K562 (cell line): ENCODE measurements around the gene TNKS2. TPM values are rescaled to one million over a fixed set of nuclear protein-coding genes. Genes with fewer than 3 reads are reported as not detected.

ENCODE experiments used
- ARID1B ChIP-seq: fragments of 450-650 bp; IDR thresholded peaks from 2 replicates; pipeline ENCODE4 v1.6.1; 2016; ENCODE audit warnings: antibody characterized with exemption, mild to moderate bottlenecking, inconsistent platforms
- ATF4 ChIP-seq: fragments of 450-650 bp; formaldehyde crosslinking; IDR thresholded peaks from 2 replicates; pipeline ENCODE4 v1.4.0; 2022; ENCODE audit warnings: mild to moderate bottlenecking, moderate library complexity
- BHLHE40 ChIP-seq: IDR thresholded peaks from 2 replicates; pipeline ENCODE4 v1.6.1; 2011; ENCODE audit warnings: low read length, improper control_type of control experiment
- CTBP1 ChIP-seq: fragments of 450-650 bp; IDR thresholded peaks from 2 replicates; pipeline ENCODE4 v1.6.1; 2016; ENCODE audit warnings: borderline replicate concordance
- GABPA ChIP-seq: fragments of 200-800 bp; sonication (Bioruptor generic); conservative IDR thresholded peaks from 2 replicates; pipeline ENCODE4 v1.6.1; 2016; ENCODE audit warnings: low read depth, missing genetic modification characterization, missing compliant biosample characterization
- HDAC6 ChIP-seq: IDR thresholded peaks from 2 replicates; pipeline ENCODE4 v1.6.1; 2012; ENCODE audit warnings: low read depth, mild to moderate bottlenecking, control low read depth, inconsistent platforms, low read length, moderate library complexity
- HLTF ChIP-seq: fragments of 450-650 bp; IDR thresholded peaks from 2 replicates; pipeline ENCODE4 v1.6.1; 2016
- HOMEZ ChIP-seq: fragments of 250-450 bp; sonication (Bioruptor Pico); IDR thresholded peaks from 2 replicates; pipeline ENCODE4 v1.4.0; 2020; ENCODE audit warnings: mild to moderate bottlenecking, moderate library complexity
- MTA3 ChIP-seq: fragments of 450-650 bp; formaldehyde crosslinking; IDR thresholded peaks from 2 replicates; pipeline ENCODE4 v1.6.1; 2017; ENCODE audit warnings: mild to moderate bottlenecking, borderline replicate concordance
- PHTF2 ChIP-seq: fragments of 250-450 bp; sonication (Bioruptor Pico); IDR thresholded peaks from 2 replicates; pipeline ENCODE4 v1.5.0; 2021; ENCODE audit warnings: mild to moderate bottlenecking
- RB1 ChIP-seq: fragments of 450-650 bp; IDR thresholded peaks from 2 replicates; pipeline ENCODE4 v1.6.1; 2017; ENCODE audit warnings: low read depth, mild to moderate bottlenecking
- TARDBP ChIP-seq: fragments of 450-650 bp; IDR thresholded peaks from 2 replicates; pipeline ENCODE4 v1.6.1; 2016
- ZBTB1 ChIP-seq: sonication (generic); formaldehyde crosslinking; IDR thresholded peaks from 2 replicates; pipeline ENCODE4 v1.8.1; 2023; ENCODE audit warnings: missing genetic modification reagents, low read depth, mild to moderate bottlenecking, borderline replicate concordance
- ZFX ChIP-seq: sonication (generic); formaldehyde crosslinking; IDR thresholded peaks from 2 replicates; pipeline ENCODE4 v1.8.0; 2022; ENCODE audit warnings: mild to moderate bottlenecking, missing genetic modification reagents, moderate library complexity
- ZNF282 ChIP-seq: sonication (generic); formaldehyde crosslinking; IDR thresholded peaks from 2 replicates; pipeline ENCODE4 v1.8.1; 2023; ENCODE audit warnings: missing genetic modification reagents
- ZNF707 ChIP-seq: fragments of 250-450 bp; sonication (Bioruptor Pico); conservative IDR thresholded peaks from 2 replicates; pipeline ENCODE4 v1.8.0; 2022; ENCODE audit warnings: inconsistent platforms, mild to moderate bottlenecking, moderate library complexity
- polyA plus RNA-seq, 8 experiments: library from polyadenylated mRNA; depleted of rRNA in 4 of 8; stranded (reverse) in 5 of 8; unstranded in 3 of 8; fragments of >200 nt; fragmentation: Nextera tagmentation in 2 of 8; fragmentation: Illumina TruSeq in 1 of 8; extraction: Ambion mirVana in 2 of 8; extraction: Trizol in 1 of 8; gene quantifications; 2 replicates each; pipeline versions ENCODE4 v1.2.1 to v1.2.3, GENCODE V29; 2011 to 2014; ENCODE audit warnings: inconsistent platforms in 1 of 8, missing spikeins in 1 of 8
- total RNA-seq, 7 experiments: library from RNA; depleted of rRNA in 6 of 7; stranded (reverse); fragments of >200 nt in 6 of 7; fragmentation: Illumina TruSeq in 2 of 7; extraction: Trizol in 2 of 7; gene quantifications; 2 replicates each; pipeline versions ENCODE4 v1.2.1 to v1.2.3, GENCODE V29; 2011 to 2021; ENCODE audit warnings: low replicate concordance in 1 of 7
- TF ChIP-seq, protein P1 (sequence below), 2 experiments: fragments of 450-650 bp; IDR thresholded peaks; 2 replicates each; pipeline ENCODE4 v1.6.1; 2018; ENCODE audit warnings: mild to moderate bottlenecking in 2 of 2, low read depth in 1 of 2; ENCODE audit not compliant: partially characterized antibody in 2 of 2
- TF ChIP-seq, protein P2 (sequence below): fragments of 450-650 bp; IDR thresholded peaks from 2 replicates; pipeline ENCODE4 v1.6.1; 2016; ENCODE audit warnings: low read depth, mild to moderate bottlenecking, moderate library complexity

Gene TNKS2
- total and polyA plus RNA-seq, 9 of the 15 experiments (the other 6 are each of a cell fraction or from before 2014, with no cell fraction given) = 3.5 to 19.8 (median 8.6) TPM

GRCh38 chr10:91797874-91798648 is at the start of gene TNKS2 (continued):
- TF ChIP-seq, protein P1, sequence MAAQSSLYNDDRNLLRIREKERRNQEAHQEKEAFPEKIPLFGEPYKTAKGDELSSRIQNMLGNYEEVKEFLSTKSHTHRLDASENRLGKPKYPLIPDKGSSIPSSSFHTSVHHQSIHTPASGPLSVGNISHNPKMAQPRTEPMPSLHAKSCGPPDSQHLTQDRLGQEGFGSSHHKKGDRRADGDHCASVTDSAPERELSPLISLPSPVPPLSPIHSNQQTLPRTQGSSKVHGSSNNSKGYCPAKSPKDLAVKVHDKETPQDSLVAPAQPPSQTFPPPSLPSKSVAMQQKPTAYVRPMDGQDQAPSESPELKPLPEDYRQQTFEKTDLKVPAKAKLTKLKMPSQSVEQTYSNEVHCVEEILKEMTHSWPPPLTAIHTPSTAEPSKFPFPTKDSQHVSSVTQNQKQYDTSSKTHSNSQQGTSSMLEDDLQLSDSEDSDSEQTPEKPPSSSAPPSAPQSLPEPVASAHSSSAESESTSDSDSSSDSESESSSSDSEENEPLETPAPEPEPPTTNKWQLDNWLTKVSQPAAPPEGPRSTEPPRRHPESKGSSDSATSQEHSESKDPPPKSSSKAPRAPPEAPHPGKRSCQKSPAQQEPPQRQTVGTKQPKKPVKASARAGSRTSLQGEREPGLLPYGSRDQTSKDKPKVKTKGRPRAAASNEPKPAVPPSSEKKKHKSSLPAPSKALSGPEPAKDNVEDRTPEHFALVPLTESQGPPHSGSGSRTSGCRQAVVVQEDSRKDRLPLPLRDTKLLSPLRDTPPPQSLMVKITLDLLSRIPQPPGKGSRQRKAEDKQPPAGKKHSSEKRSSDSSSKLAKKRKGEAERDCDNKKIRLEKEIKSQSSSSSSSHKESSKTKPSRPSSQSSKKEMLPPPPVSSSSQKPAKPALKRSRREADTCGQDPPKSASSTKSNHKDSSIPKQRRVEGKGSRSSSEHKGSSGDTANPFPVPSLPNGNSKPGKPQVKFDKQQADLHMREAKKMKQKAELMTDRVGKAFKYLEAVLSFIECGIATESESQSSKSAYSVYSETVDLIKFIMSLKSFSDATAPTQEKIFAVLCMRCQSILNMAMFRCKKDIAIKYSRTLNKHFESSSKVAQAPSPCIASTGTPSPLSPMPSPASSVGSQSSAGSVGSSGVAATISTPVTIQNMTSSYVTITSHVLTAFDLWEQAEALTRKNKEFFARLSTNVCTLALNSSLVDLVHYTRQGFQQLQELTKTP (IDR thresholded peaks at IDR 0.05; ENCODE audit: low read depth in 1 of 2, partially characterized antibody in 2 of 2) = no peak
- TF ChIP-seq TARDBP (no peak), ATF4 (no peak), HDAC6 (no peak), CTBP1 (peak; percentile 52; the same call in 1 of the 2 replicates), ZNF707 (CRISPR knock-in tag) (no peak), ZNF282 (CRISPR knock-in tag) (no peak), HLTF (no peak), RB1 (no peak; the same call in 1 of the 2 replicates), ZBTB1 (no peak), HOMEZ (CRISPR knock-in tag) (no peak), ZFX (CRISPR knock-in tag) (peak; percentile 51; the same call in 1 of the 2 replicates), PHTF2 (CRISPR knock-in tag) (no peak), GABPA (tag) (peak; percentile 48), BHLHE40 (peak; percentile 92), ARID1B (no peak), MTA3 (no peak)
- TF ChIP-seq, protein P2, sequence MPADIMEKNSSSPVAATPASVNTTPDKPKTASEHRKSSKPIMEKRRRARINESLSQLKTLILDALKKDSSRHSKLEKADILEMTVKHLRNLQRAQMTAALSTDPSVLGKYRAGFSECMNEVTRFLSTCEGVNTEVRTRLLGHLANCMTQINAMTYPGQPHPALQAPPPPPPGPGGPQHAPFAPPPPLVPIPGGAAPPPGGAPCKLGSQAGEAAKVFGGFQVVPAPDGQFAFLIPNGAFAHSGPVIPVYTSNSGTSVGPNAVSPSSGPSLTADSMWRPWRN = no peak
